Testis (tissue), 2 donors: Measurements from ENCODE around the gene MCC.

Source experiments
- CTCF ChIP-seq, 3 experiments: fragments of 450-650 bp in 2 of 3; fragments of 200-600 bp in 1 of 3; sonication (generic) in 1 of 3; IDR thresholded peaks; one replicate each; pipeline ENCODE4 v1.5.1; 2016 to 2019; ENCODE audit warnings: antibody characterized with exemption in 3 of 3, mild to moderate bottlenecking in 2 of 3, moderate library complexity in 1 of 3
- POLR2A ChIP-seq: fragments of 450-650 bp; IDR thresholded peaks from one replicate; pipeline ENCODE4 v1.6.1; 2017; ENCODE audit warnings: antibody characterized with exemption, mild to moderate bottlenecking, moderate library complexity

- TF ChIP-seq CTCF (IDR thresholded peaks at IDR 0.05): no peak
- no peak for TF ChIP-seq POLR2A
These were observed 454.0 kb downstream of the MCC start for GRCh38 chr5:113034182-113034773.
